ENCODE data around the gene PRKCZ. TPM values are rescaled to one million over a fixed set of nuclear protein-coding genes. Genes with fewer than 3 reads are reported as not detected.

The PRKCZ gene
- total and polyA plus RNA-seq, 2 donors (not counting 1 experiment from before 2014, with no cell fraction given): 1.6 to 2.0 TPM

- DNase-seq (ENCODE audit: low read depth in 2 of 2): no peak
- H3K27ac ChIP-seq (ENCODE audit: insufficient read depth, low read length): no peak overlapping the region
These were observed 18.4 kb upstream of the PRKCZ start for GRCh38 chr1:2031546-2032540.

GRCh38 chr1:2032737-2033136 is 17.5 kb upstream of the PRKCZ start:
- no peak for DNase-seq (ENCODE audit: low read depth in 2 of 2)
- no peak overlapping the region for H3K4me3 ChIP-seq (replicated peaks in 1 of 4; ENCODE audit: control extremely low read depth in 1 of 4, insufficient read depth in 1 of 4, low read depth in 3 of 4, low read length in 4 of 4)

More at GRCh38 chr1:2031546-2032540, 18.4 kb upstream of the PRKCZ start:
- Histone ChIP-seq H4K20me1 (ENCODE audit: control insufficient read depth, extremely low read depth, insufficient read depth, low read length) (no peaks in the 10 kb centered on the region), H3K4me2 (ENCODE audit: extremely low read depth, insufficient read depth, low read length) (no peak overlapping the region), H3K27me3 (ENCODE audit: control insufficient read depth, insufficient read depth, low read length) (no peaks in the 10 kb centered on the region), H2AFZ (ENCODE audit: low read length) (no peak overlapping the region), H3K9ac (ENCODE audit: insufficient read depth, low read length) (no peak overlapping the region), H3K9me3 (ENCODE audit: control insufficient read depth, insufficient read depth, low read depth, low read length) (no peaks in the 10 kb centered on the region), H3K4me1 (ENCODE audit: control insufficient read depth, extremely low read depth, insufficient read depth, low read length) (no peaks in the 10 kb centered on the region), H3K4me3 (replicated peaks in 1 of 4; ENCODE audit: control extremely low read depth in 1 of 4, insufficient read depth in 1 of 4, low read depth in 3 of 4, low read length in 4 of 4) (no peak overlapping the region), H3K79me2 (ENCODE audit: control insufficient read depth, insufficient read depth, low read length) (no peaks in the 10 kb centered on the region), H3K36me3 (ENCODE audit: control insufficient read depth, insufficient read depth, low read length) (no peaks in the 10 kb centered on the region)
- TF ChIP-seq, protein P1, sequence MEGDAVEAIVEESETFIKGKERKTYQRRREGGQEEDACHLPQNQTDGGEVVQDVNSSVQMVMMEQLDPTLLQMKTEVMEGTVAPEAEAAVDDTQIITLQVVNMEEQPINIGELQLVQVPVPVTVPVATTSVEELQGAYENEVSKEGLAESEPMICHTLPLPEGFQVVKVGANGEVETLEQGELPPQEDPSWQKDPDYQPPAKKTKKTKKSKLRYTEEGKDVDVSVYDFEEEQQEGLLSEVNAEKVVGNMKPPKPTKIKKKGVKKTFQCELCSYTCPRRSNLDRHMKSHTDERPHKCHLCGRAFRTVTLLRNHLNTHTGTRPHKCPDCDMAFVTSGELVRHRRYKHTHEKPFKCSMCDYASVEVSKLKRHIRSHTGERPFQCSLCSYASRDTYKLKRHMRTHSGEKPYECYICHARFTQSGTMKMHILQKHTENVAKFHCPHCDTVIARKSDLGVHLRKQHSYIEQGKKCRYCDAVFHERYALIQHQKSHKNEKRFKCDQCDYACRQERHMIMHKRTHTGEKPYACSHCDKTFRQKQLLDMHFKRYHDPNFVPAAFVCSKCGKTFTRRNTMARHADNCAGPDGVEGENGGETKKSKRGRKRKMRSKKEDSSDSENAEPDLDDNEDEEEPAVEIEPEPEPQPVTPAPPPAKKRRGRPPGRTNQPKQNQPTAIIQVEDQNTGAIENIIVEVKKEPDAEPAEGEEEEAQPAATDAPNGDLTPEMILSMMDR (conservative IDR thresholded peaks at IDR 0.05 in 1 of 2, IDR thresholded peaks at IDR 0.05 in 1 of 2; ENCODE audit: low read depth in 1 of 2, low read length in 2 of 2): no peak
- TF ChIP-seq EZH2 (IDR thresholded peaks at IDR 0.05; ENCODE audit: low read length, missing control alignments): no peak

DNA sequence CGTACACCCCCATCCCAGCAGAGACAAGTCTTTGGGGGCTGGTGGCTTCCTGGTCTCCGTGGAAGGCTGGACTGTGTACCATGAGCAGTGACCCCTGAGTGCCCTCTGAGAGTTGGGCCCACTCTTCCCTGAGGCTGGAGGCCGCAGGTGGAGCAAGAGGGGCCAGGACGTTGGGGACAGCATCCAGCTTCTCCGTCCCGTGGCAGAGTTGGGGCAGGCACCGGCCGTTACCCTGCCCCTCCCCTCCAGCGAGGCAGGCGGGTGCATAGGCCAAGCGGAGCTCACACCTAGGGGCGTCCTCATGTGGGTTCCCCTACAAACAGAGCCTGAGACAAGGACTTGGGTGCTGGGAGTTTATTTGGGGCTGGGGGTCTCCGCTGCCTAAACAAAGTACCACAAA is 17.0 kb upstream of the PRKCZ start:
- H3K27ac ChIP-seq (ENCODE audit: insufficient read depth, low read length): no peak overlapping the region
- H4K20me1 ChIP-seq (ENCODE audit: control insufficient read depth, extremely low read depth, insufficient read depth, low read length): no peaks in the 10 kb centered on the region
- no peak overlapping the region for H3K4me3 ChIP-seq (replicated peaks in 1 of 4; ENCODE audit: control extremely low read depth in 1 of 4, insufficient read depth in 1 of 4, low read depth in 3 of 4, low read length in 4 of 4)
- no peak overlapping the region for H3K9ac ChIP-seq (ENCODE audit: insufficient read depth, low read length)
- no peaks in the 10 kb centered on the region for H3K4me1 ChIP-seq (ENCODE audit: control insufficient read depth, extremely low read depth, insufficient read depth, low read length)
- DNase-seq (ENCODE audit: low read depth in 2 of 2): no peak
- no peaks in the 10 kb centered on the region for H3K9me3 ChIP-seq (ENCODE audit: control insufficient read depth, insufficient read depth, low read depth, low read length)
- no peak overlapping the region for H3K4me2 ChIP-seq (ENCODE audit: extremely low read depth, insufficient read depth, low read length)
- no peaks in the 10 kb centered on the region for H3K27me3 ChIP-seq (ENCODE audit: control insufficient read depth, insufficient read depth, low read length)
- no peak overlapping the region for H2AFZ ChIP-seq (ENCODE audit: low read length)
- H3K36me3 ChIP-seq (ENCODE audit: control insufficient read depth, insufficient read depth, low read length): no peaks in the 10 kb centered on the region
- TF ChIP-seq, protein P1 (conservative IDR thresholded peaks at IDR 0.05 in 1 of 2, IDR thresholded peaks at IDR 0.05 in 1 of 2; ENCODE audit: low read depth in 1 of 2, low read length in 2 of 2): no peak
- no peak for TF ChIP-seq EZH2 (IDR thresholded peaks at IDR 0.05; ENCODE audit: low read length, missing control alignments)
- H3K79me2 ChIP-seq (ENCODE audit: control insufficient read depth, insufficient read depth, low read length): no peaks in the 10 kb centered on the region

More at GRCh38 chr1:2032737-2033136, 17.5 kb upstream of the PRKCZ start:
- Histone ChIP-seq H4K20me1 (ENCODE audit: control insufficient read depth, extremely low read depth, insufficient read depth, low read length) (no peaks in the 10 kb centered on the region), H3K9ac (ENCODE audit: insufficient read depth, low read length) (no peak overlapping the region), H3K27ac (ENCODE audit: insufficient read depth, low read length) (no peak overlapping the region), H3K4me1 (ENCODE audit: control insufficient read depth, extremely low read depth, insufficient read depth, low read length) (no peaks in the 10 kb centered on the region), H2AFZ (ENCODE audit: low read length) (no peak overlapping the region), H3K4me2 (ENCODE audit: extremely low read depth, insufficient read depth, low read length) (no peak overlapping the region), H3K27me3 (ENCODE audit: control insufficient read depth, insufficient read depth, low read length) (no peaks in the 10 kb centered on the region), H3K79me2 (ENCODE audit: control insufficient read depth, insufficient read depth, low read length) (no peaks in the 10 kb centered on the region), H3K36me3 (ENCODE audit: control insufficient read depth, insufficient read depth, low read length) (no peaks in the 10 kb centered on the region), H3K9me3 (ENCODE audit: control insufficient read depth, insufficient read depth, low read depth, low read length) (no peaks in the 10 kb centered on the region)
- TF ChIP-seq, protein P1 (conservative IDR thresholded peaks at IDR 0.05 in 1 of 2, IDR thresholded peaks at IDR 0.05 in 1 of 2; ENCODE audit: low read depth in 1 of 2, low read length in 2 of 2): no peak
- no peak for TF ChIP-seq EZH2 (IDR thresholded peaks at IDR 0.05; ENCODE audit: low read length, missing control alignments)
